Nephron (organoid): ENCODE results near the gene PCBP3.

Experiments used
- H3K27ac Mint-ChIP-seq, 3 experiments: 2 replicates each; pipeline ENCODE4 v1.8.0; 2020; ENCODE audit warnings: mixed read lengths in 3 of 3, mild to moderate bottlenecking in 2 of 3, moderate library complexity in 1 of 3
- H3K27me3 Mint-ChIP-seq: 2 replicates; pipeline ENCODE4 v1.8.0; 2021; ENCODE audit warnings: low read depth, mild to moderate bottlenecking, moderate library complexity, mixed read lengths
- H3K36me3 Mint-ChIP-seq: 2 replicates; pipeline ENCODE4 v1.8.0; 2020; ENCODE audit warnings: low read depth, mixed read lengths
- H3K4me1 Mint-ChIP-seq: 2 replicates; pipeline ENCODE4 v1.8.0; 2020; ENCODE audit warnings: mixed read lengths
- H3K4me3 Mint-ChIP-seq, 3 experiments: 2 replicates each; pipeline ENCODE4 v1.8.0; 2020; ENCODE audit warnings: mild to moderate bottlenecking in 3 of 3, mixed read lengths in 3 of 3, moderate library complexity in 2 of 3
- H3K9me3 Mint-ChIP-seq: 2 replicates; pipeline ENCODE4 v1.8.0; 2020; ENCODE audit warnings: mixed read lengths
- CTCF ChIP-seq, 3 experiments: fragments of 200-600 bp; sonication (generic); IDR thresholded peaks; one replicate each; pipeline ENCODE4 v1.5.0; 2021; ENCODE audit warnings: antibody characterized with exemption in 3 of 3; ENCODE audit not compliant: unreplicated experiment in 3 of 3

The PCBP3 gene

GRCh38 chr21:45927032-45927431, 283.5 kb downstream of the PCBP3 start:
- Mint-ChIP-seq H3K27me3 (peaks cover 9% of the 10 kb centered on the region), H3K27ac (no peak overlapping the region), H3K4me3 (no peak overlapping the region), H3K4me1 (no peaks in the 10 kb centered on the region), H3K9me3 (no peaks in the 10 kb centered on the region), H3K36me3 (no peaks in the 10 kb centered on the region)
- TF ChIP-seq CTCF (IDR thresholded peaks at IDR 0.05; ENCODE audit: unreplicated experiment in 3 of 3), result no peak

GRCh38 chr21:45927851-45928850, 284.6 kb downstream of the PCBP3 start:
- Mint-ChIP-seq H3K36me3 (no peaks in the 10 kb centered on the region), H3K27ac (no peak overlapping the region), H3K4me1 (no peaks in the 10 kb centered on the region), H3K4me3 (no peak overlapping the region), H3K9me3 (no peaks in the 10 kb centered on the region), H3K27me3 (peaks cover 9% of the 10 kb centered on the region)
- no peak for TF ChIP-seq CTCF (IDR thresholded peaks at IDR 0.05; ENCODE audit: unreplicated experiment in 3 of 3)

- Mint-ChIP-seq H3K36me3 (no peaks in the 10 kb centered on the region), H3K4me1 (no peaks in the 10 kb centered on the region), H3K27me3 (peaks cover 13% of the 10 kb centered on the region), H3K27ac (no peak overlapping the region), H3K4me3 (no peak overlapping the region), H3K9me3 (no peaks in the 10 kb centered on the region)
- TF ChIP-seq CTCF (IDR thresholded peaks at IDR 0.05; ENCODE audit: unreplicated experiment in 3 of 3), result no peak
Measured at GRCh38 chr21:45929449-45929848, 285.9 kb downstream of the PCBP3 start.

GRCh38 chr21:45930231-45930760, 286.8 kb downstream of the PCBP3 start:
- Mint-ChIP-seq H3K4me3 (no peak overlapping the region), H3K27me3 (peaks cover 13% of the 10 kb centered on the region), H3K36me3 (no peaks in the 10 kb centered on the region), H3K9me3 (no peaks in the 10 kb centered on the region), H3K27ac (no peak overlapping the region), H3K4me1 (no peaks in the 10 kb centered on the region)
- no peak for TF ChIP-seq CTCF (IDR thresholded peaks at IDR 0.05; ENCODE audit: unreplicated experiment in 3 of 3)

- H3K9me3 Mint-ChIP-seq, result no peaks in the 10 kb centered on the region
- H3K27me3 Mint-ChIP-seq, result peaks cover 14% of the 10 kb centered on the region
- no peak for TF ChIP-seq CTCF (IDR thresholded peaks at IDR 0.05; ENCODE audit: unreplicated experiment in 3 of 3)
- H3K27ac Mint-ChIP-seq, result no peak overlapping the region
- H3K4me1 Mint-ChIP-seq, result no peaks in the 10 kb centered on the region
- no peaks in the 10 kb centered on the region for H3K36me3 Mint-ChIP-seq
- H3K4me3 Mint-ChIP-seq, result no peak overlapping the region
Measured at GRCh38 chr21:45930792-45931191, 287.3 kb downstream of the PCBP3 start.
